Sigmoid colon (tissue), 4 donors: ENCODE results near the gene CUEDC2.

Experiments
- CTCF ChIP-seq, 4 experiments: fragments of 450-650 bp in 3 of 4; fragments of 200-600 bp in 1 of 4; IDR thresholded peaks; one replicate each; pipeline ENCODE4 v1.5.1; 2016 to 2019; ENCODE audit warnings: antibody characterized with exemption in 4 of 4, mild to moderate bottlenecking in 3 of 4, moderate library complexity in 2 of 4
- EP300 ChIP-seq, 4 donors: sonication (generic); formaldehyde crosslinking; IDR thresholded peaks; one replicate each; pipeline ENCODE4 v1.6.1; 2017; ENCODE audit warnings: antibody characterized with exemption in 4 of 4
- POLR2A ChIP-seq, 2 donors: fragments of 450-650 bp; IDR thresholded peaks; one replicate each; pipeline ENCODE4 v1.6.1; 2016; ENCODE audit warnings: antibody characterized with exemption in 2 of 2, mild to moderate bottlenecking in 2 of 2, moderate library complexity in 2 of 2
- POLR2AphosphoS5 ChIP-seq, 4 donors: sonication (generic); formaldehyde crosslinking; IDR thresholded peaks; one replicate each; pipeline ENCODE4 v1.6.1; 2017; ENCODE audit warnings: antibody characterized with exemption in 4 of 4

- TF ChIP-seq CTCF (IDR thresholded peaks at IDR 0.05), result no peak
- TF ChIP-seq EP300 (IDR thresholded peaks at IDR 0.05), result no peak
- no peak for TF ChIP-seq POLR2A (IDR thresholded peaks at IDR 0.05)
- TF ChIP-seq POLR2AphosphoS5 (IDR thresholded peaks at IDR 0.05), result peak in 2 of 4 donors; percentile 36 to 56
These were observed 43.2 kb upstream of the CUEDC2 start for GRCh38 chr10:102475451-102476040.
